Endothelial cell of umbilical vein (primary cell): ENCODE data around the gene KCNIP1. TPM values are rescaled to one million over a fixed set of nuclear protein-coding genes. Genes with fewer than 3 reads are reported as not detected.

Experiments used
- BruUV-seq: library from RNA; stranded (reverse); fragments of 400-500 nt; replicated peaks from 2 replicates; lab custom pipeline; 2021; lab: Mats Ljungman, UMichigan
- CTCF ChIA-PET: fragments of 300-600, 350-600 bp; sonication (Branson Sonifier 250); formaldehyde crosslinking; loops from one replicate; lab custom pipeline; 2021; ENCODE audit warnings: antibody characterized with exemption, inconsistent platforms; lab: Charles Lee
- POLR2A ChIA-PET: fragments of 300-600, 350-600 bp; sonication (Branson Sonifier 250); formaldehyde crosslinking; loops from one replicate; lab custom pipeline; 2021; ENCODE audit warnings: antibody characterized with exemption, inconsistent platforms; lab: Charles Lee
- DNase-seq: peaks from one replicate; pipeline ENCODE4 v3.0.0-alpha.2; 2011; ENCODE audit warnings: low read depth, low spot score
- FAIRE-seq: peaks from 2 replicates; lab custom pipeline; 2011; peaks lifted over from hg19 to GRCh38; lab: Jason Lieb, UNC
- H2AFZ ChIP-seq: 2 replicates; pipeline ENCODE4 v1.6.0; 2012; ENCODE audit warnings: low read depth, low read length, control low read depth, inconsistent platforms
- H3K27ac ChIP-seq: 2 replicates; pipeline ENCODE4 v1.5.1; 2011; ENCODE audit warnings: low read depth, mild to moderate bottlenecking, control low read depth, low read length, moderate library complexity; ENCODE audit not compliant: insufficient read depth
- H3K27me3 ChIP-seq, 2 experiments: 2 replicates each; pipeline versions ENCODE4 v1.6.0 to v1.6.1; 2011; ENCODE audit warnings: low read length in 2 of 2, mixed read lengths in 1 of 2; ENCODE audit not compliant: control insufficient read depth in 2 of 2, insufficient read depth in 2 of 2
- H3K36me3 ChIP-seq, 2 experiments: 2 replicates in 1 of 2; 3 replicates in 1 of 2; pipeline ENCODE4 v1.5.1; 2011; ENCODE audit warnings: low read length in 2 of 2, mild to moderate bottlenecking in 1 of 2, moderate library complexity in 1 of 2; ENCODE audit not compliant: control insufficient read depth in 2 of 2, insufficient read depth in 2 of 2; ENCODE audit errors: extremely low read depth in 1 of 2
- H3K4me1 ChIP-seq: 3 replicates; pipeline ENCODE4 v1.5.1; 2011; ENCODE audit warnings: mild to moderate bottlenecking, low read length; ENCODE audit not compliant: control insufficient read depth, insufficient read depth; ENCODE audit errors: extremely low read depth
- H3K4me2 ChIP-seq: 2 replicates; pipeline ENCODE4 v1.6.1; 2011; ENCODE audit warnings: low read length, control low read depth, mixed read lengths; ENCODE audit not compliant: insufficient read depth
- H3K4me3 ChIP-seq, 3 experiments: fragments of 200-600 bp in 1 of 3; sonication (generic), shearing (Covaris generic) in 1 of 3; replicated peaks in 1 of 3; 2 replicates each; pipeline ENCODE4 v1.5.1; 2011 to 2016; ENCODE audit warnings: control low read depth in 3 of 3, low read length in 3 of 3, mild to moderate bottlenecking in 2 of 3, inconsistent platforms in 1 of 3, low read depth in 1 of 3, moderate library complexity in 1 of 3; ENCODE audit not compliant: insufficient read depth in 1 of 3
- H3K79me2 ChIP-seq: 2 replicates; pipeline ENCODE4 v1.6.0; 2012; ENCODE audit warnings: low read length, inconsistent platforms; ENCODE audit not compliant: control insufficient read depth, insufficient read depth
- H3K9ac ChIP-seq: replicated peaks from 2 replicates; pipeline ENCODE3; 2011; ENCODE audit warnings: low read length, control low read depth; ENCODE audit not compliant: insufficient read depth; ENCODE audit errors: extremely low read depth
- H3K9me1 ChIP-seq: replicated peaks from 3 replicates; pipeline ENCODE4 v1.6.0; 2011; ENCODE audit warnings: mild to moderate bottlenecking, low read length; ENCODE audit not compliant: control insufficient read depth, insufficient read depth; ENCODE audit errors: extremely low read depth
- H3K9me3 ChIP-seq: replicated peaks from 2 replicates; pipeline ENCODE4 v1.5.1; 2012; ENCODE audit warnings: low read length, inconsistent platforms; ENCODE audit not compliant: control insufficient read depth, insufficient read depth
- H4K20me1 ChIP-seq: replicated peaks from 2 replicates; pipeline ENCODE3; 2011; ENCODE audit warnings: mild to moderate bottlenecking, low read length; ENCODE audit not compliant: control insufficient read depth, insufficient read depth; ENCODE audit errors: extremely low read depth
- CTCF ChIP-seq, 2 donors: IDR thresholded peaks; 1 replicate in 1 of 2; 2 replicates in 1 of 2; pipeline ENCODE4 v1.5.1; 2011; ENCODE audit warnings: low read length in 2 of 2, mild to moderate bottlenecking in 2 of 2, moderate library complexity in 2 of 2, control low read depth in 1 of 2, inconsistent platforms in 1 of 2, low read depth in 1 of 2; ENCODE audit not compliant: insufficient read depth in 1 of 2; ENCODE audit errors: extremely low read depth in 1 of 2
- EZH2 ChIP-seq: IDR thresholded peaks from 2 replicates; pipeline ENCODE4 v1.6.1; 2012; ENCODE audit warnings: borderline replicate concordance, low read depth, mild to moderate bottlenecking, moderate library complexity, low read length, inconsistent platforms; ENCODE audit not compliant: severe bottlenecking
- GATA2 ChIP-seq: IDR thresholded peaks from 2 replicates; pipeline ENCODE4 v1.7.0; 2011; ENCODE audit warnings: low read depth, mild to moderate bottlenecking, moderate library complexity, mixed read lengths, low read length; ENCODE audit not compliant: insufficient read length, insufficient read depth
- JUN ChIP-seq: IDR thresholded peaks from 2 replicates; pipeline ENCODE4 v1.6.1; 2011; ENCODE audit warnings: borderline replicate concordance, low read depth; ENCODE audit not compliant: insufficient read length, insufficient read depth
- MAX ChIP-seq: IDR thresholded peaks from 2 replicates; pipeline ENCODE4 v1.6.1; 2011; ENCODE audit not compliant: insufficient read depth, insufficient read length
- POLR2A ChIP-seq: IDR thresholded peaks from 2 replicates; pipeline ENCODE4 v1.6.1; 2012; ENCODE audit warnings: low read depth, mild to moderate bottlenecking, control low read depth, low read length
- dilution Hi-C: fragments of 300-500 bp; cut with MboI; formaldehyde crosslinking; loops from one replicate; pipeline ENCODE4 v1.15.0; 2019; ENCODE audit warnings: low sequenced_read_pairs; ENCODE audit not compliant: extremely low pct_ligation_motif_present
- intact Hi-C: fragments of 100-400 bp; cut with micrococcal nuclease; formaldehyde crosslinking; loops from one replicate; pipeline ENCODE4 v1.10.0; 2022
- polyA plus RNA-seq, 4 experiments: library from polyadenylated mRNA; depleted of rRNA in 3 of 4; stranded (reverse) in 3 of 4; unstranded in 1 of 4; fragments of >200 nt; gene quantifications; 2 replicates each; pipeline versions ENCODE4 v1.2.1 to v1.2.3, GENCODE V29; 2011 to 2012; ENCODE audit warnings: missing spikeins in 1 of 4
- total RNA-seq: library from RNA; stranded (reverse); gene quantifications from 2 replicates; pipeline ENCODE4 v1.2.3, GENCODE V29; 2021

The KCNIP1 gene
- total and polyA plus RNA-seq, 2 donors (not counting 3 experiments of a cell fraction or from before 2014, with no cell fraction given), result 0.15 TPM; not detected in 1

DNA sequence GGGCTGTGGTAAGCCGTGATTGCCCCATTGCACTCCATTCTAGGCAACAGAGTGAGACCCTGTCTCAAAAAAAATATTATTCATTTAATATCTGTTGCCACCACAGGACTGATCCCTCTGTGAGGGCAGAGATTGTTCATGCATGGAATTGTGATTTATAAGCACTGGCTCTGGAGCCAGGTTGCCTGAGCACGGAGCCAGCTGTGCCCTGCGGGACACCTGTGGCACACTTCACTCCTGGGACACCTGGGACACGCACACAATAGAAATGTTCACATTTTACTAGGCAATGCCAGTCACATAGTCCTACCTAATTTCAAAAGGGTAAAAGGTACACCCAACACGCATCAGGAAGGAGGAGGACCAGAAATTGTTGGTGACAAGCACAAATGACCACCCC, 196.7 kb downstream of the KCNIP1 start:
- no peaks in the 10 kb centered on the region for H3K9me1 ChIP-seq
- H3K9me3 ChIP-seq, result no peaks in the 10 kb centered on the region
- intact Hi-C loops, result no loop called here
- no peak overlapping the region for H3K27ac ChIP-seq
- H3K4me2 ChIP-seq, result no peak overlapping the region
- H3K9ac ChIP-seq, result no peak overlapping the region
- H4K20me1 ChIP-seq, result no peaks in the 10 kb centered on the region
- ChIA-PET POLR2A (no interaction called here), CTCF (no interaction called here)
- no peaks in the 10 kb centered on the region for H3K79me2 ChIP-seq
- H3K27me3 ChIP-seq, result no peaks in the 10 kb centered on the region
- H3K4me1 ChIP-seq, result no peaks in the 10 kb centered on the region
- TF ChIP-seq JUN, result no peak
- TF ChIP-seq MAX, result no peak
- TF ChIP-seq POLR2A, result no peak
- no peaks in the 10 kb centered on the region for H3K36me3 ChIP-seq
- FAIRE-seq (no peak), DNase-seq (no peak)
- no TSS peak for BruUV-seq
- H2AFZ ChIP-seq, result no peak overlapping the region
- H3K4me3 ChIP-seq, result no peak overlapping the region
- dilution Hi-C loops, result no loop called here

- Histone ChIP-seq H4K20me1 (no peaks in the 10 kb centered on the region), H3K27ac (no peak overlapping the region), H3K4me2 (no peak overlapping the region), H3K27me3 (peaks cover 0 to under 1% of the 10 kb centered on the region in 2 experiments), H3K9me1 (no peaks in the 10 kb centered on the region), H2AFZ (no peak overlapping the region), H3K4me3 (no peak overlapping the region), H3K9ac (no peak overlapping the region), H3K4me1 (no peaks in the 10 kb centered on the region), H3K9me3 (no peaks in the 10 kb centered on the region), H3K36me3 (no peaks in the 10 kb centered on the region), H3K79me2 (no peaks in the 10 kb centered on the region)
- no peak for TF ChIP-seq GATA2
- no peak for TF ChIP-seq CTCF (IDR thresholded peaks at IDR 0.05; ENCODE audit: extremely low read depth in 1 of 2, insufficient read depth in 1 of 2, low read depth in 1 of 2, low read length in 2 of 2)
- TF ChIP-seq EZH2, result no peak
- TF ChIP-seq JUN, result no peak
- intact Hi-C loops (no loop called here), dilution Hi-C loops (no loop called here)
- no TSS peak for BruUV-seq
- DNase-seq (no peak), FAIRE-seq (no peak)
- ChIA-PET CTCF (interaction anchor here (0.8 kb wide), 1 partner anchor 9 kb away, joined by 3 read pairs; no protein-coding TSS in a partner anchor), POLR2A (no interaction called here)
Measured at GRCh38 chr5:170701334-170701733, 197.5 kb downstream of the KCNIP1 start.
